RWPE1 (cell line): ENCODE measurements around the gene SORBS1.

Experiments used
- CTCF ChIA-PET: fragments of 350-600 bp; sonication (Branson Sonifier 250); formaldehyde crosslinking; extraction: SDS; loops from one replicate; lab custom pipeline; 2021; lab: Yijun Ruan, JAX
- POLR2A ChIA-PET: fragments of 400-600 bp; formaldehyde crosslinking; extraction: SDS; loops from one replicate; lab custom pipeline; 2020; ENCODE audit warnings: antibody characterized with exemption; ENCODE audit not compliant: low non-redundant PET; lab: Yijun Ruan, JAX
- DNase-seq: peaks from one replicate; pipeline ENCODE4 v3.0.0; 2012; ENCODE audit warnings: low spot score
- H3K27ac ChIP-seq: fragments of 450-650 bp; 2 replicates; pipeline ENCODE4 v1.5.1; 2017
- TF ChIP-seq, protein P1 (sequence below): fragments of 450-650 bp; conservative IDR thresholded peaks from 2 replicates; pipeline ENCODE4 v1.5.1; 2017; ENCODE audit warnings: low read depth, mild to moderate bottlenecking

Gene SORBS1

DNA sequence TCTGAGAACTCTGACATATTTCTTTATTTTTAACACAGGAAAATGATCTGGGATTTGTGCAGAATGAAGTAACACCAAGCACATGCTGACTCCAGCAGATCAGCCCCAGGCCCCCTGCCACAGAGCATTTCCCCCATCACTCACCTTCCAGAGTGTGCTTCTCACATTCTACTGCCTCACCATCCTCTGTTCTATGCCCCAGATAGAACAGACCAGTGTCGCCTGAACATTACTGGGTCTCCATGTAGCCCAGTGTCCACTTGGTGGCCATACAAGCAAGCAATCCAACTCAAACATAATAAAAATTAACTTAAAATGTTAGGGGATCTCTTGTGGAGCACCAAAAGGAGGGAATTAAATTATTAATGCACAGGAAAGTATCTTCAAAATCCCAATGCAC is 58.8 kb downstream of the SORBS1 start:
- DNase-seq, result no peak
- TF ChIP-seq, protein P1, sequence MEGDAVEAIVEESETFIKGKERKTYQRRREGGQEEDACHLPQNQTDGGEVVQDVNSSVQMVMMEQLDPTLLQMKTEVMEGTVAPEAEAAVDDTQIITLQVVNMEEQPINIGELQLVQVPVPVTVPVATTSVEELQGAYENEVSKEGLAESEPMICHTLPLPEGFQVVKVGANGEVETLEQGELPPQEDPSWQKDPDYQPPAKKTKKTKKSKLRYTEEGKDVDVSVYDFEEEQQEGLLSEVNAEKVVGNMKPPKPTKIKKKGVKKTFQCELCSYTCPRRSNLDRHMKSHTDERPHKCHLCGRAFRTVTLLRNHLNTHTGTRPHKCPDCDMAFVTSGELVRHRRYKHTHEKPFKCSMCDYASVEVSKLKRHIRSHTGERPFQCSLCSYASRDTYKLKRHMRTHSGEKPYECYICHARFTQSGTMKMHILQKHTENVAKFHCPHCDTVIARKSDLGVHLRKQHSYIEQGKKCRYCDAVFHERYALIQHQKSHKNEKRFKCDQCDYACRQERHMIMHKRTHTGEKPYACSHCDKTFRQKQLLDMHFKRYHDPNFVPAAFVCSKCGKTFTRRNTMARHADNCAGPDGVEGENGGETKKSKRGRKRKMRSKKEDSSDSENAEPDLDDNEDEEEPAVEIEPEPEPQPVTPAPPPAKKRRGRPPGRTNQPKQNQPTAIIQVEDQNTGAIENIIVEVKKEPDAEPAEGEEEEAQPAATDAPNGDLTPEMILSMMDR, result no peak
- POLR2A ChIA-PET, result no interaction called here
- H3K27ac ChIP-seq, result no peak overlapping the region
- CTCF ChIA-PET, result no interaction called here

- TF ChIP-seq, protein P1, result no peak
- CTCF ChIA-PET, result interaction anchor here (0.6 to 0.7 kb wide), 2 partner anchors 30 to 373 kb away, joined by 3 to 4 read pairs; no protein-coding TSS in a partner anchor
- H3K27ac ChIP-seq, result no peak overlapping the region
- no peak for DNase-seq
- POLR2A ChIA-PET, result no interaction called here
Measured at GRCh38 chr10:95501203-95502094, 59.7 kb downstream of the SORBS1 start.

DNA sequence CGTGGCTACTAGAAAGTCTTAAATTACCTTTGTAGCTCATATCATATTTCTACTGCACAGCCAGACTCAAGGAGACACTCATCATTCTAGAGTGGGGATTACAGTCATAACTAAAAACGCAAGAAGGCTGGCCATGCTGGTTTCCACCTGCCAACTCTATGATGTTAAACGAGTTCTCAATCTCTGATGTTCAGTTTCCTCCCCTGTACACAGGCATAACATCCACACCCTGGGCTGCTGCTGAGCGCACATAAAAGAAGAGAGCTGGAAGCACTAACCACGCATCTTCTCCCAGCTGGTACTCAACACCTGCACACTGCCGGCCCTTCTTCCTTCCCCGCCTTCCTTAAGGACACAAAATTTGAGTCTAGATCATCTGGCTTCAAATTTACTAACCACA is 60.5 kb downstream of the SORBS1 start:
- ChIA-PET POLR2A (no interaction called here), CTCF (no interaction called here)
- TF ChIP-seq, protein P1, result no peak
- DNase-seq, result no peak
- H3K27ac ChIP-seq, result no peak overlapping the region

DNA sequence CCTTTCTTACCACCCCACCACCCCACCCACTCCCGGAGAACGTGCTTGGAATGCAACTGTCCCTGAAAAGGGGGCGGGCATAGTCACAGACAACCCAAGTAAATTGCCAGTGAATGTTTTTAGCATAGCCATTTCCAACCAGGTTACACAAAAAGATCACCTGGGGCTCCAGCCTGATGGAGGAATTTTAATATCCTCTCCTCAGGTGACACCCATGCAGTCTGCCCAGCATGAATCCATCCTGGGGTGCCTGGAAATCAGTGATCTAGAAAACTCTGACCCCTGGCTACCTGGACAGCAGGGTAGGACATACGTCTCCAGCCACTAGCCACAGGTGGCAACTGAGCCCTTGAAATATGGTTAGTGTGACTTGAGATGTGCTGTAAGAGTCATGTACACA is 61.1 kb downstream of the SORBS1 start:
- ChIA-PET CTCF (no interaction called here), POLR2A (no interaction called here)
- H3K27ac ChIP-seq, result no peak overlapping the region
- TF ChIP-seq, protein P1, result no peak
- no peak for DNase-seq

DNA sequence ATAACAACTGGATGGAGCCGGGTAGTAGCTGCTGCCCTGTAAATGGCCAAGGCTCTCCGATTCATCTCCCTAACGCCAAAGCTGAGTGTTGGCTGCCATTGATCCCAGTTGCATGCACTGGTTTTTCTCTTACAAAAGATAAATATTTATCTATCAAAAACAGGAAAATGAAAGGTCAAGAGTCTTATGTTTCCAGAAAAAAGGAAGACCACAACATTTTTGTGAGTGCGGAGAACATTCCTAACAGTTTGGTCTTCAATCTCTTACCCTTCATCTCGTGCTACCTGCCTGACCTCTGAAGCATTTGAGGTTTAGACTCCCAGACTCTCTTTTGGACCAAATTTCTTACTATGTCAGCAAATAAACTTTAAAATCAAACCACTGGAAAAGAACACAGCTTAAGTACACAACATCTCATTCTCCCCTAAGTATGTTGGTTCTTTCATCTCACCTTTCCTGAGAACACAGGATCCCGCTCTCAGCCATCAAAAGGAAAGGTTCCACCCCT is 61.6 kb downstream of the SORBS1 start:
- TF ChIP-seq, protein P1, result no peak
- CTCF ChIA-PET, result no interaction called here
- no peak overlapping the region for H3K27ac ChIP-seq
- no peak for DNase-seq
- POLR2A ChIA-PET, result no interaction called here

DNA sequence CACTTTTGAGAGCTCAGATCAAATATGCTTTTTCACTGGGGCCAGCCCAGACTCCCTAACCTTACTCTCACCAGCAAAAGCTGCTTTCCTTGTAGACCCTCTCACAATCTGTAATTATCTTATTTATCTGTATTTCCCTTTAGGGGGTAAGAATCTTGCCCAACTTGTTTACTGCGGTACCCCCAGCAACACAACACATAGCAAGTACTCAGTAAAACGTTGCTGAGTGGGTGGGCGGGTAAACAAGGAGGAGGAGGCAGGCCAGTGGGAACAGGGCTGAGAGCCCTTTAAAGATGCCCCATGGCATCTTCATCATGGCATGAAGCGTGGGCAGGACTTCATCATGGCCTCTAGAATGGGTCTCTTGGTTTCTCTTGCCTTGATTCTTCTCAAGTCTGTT is 64.2 kb downstream of the SORBS1 start:
- ChIA-PET CTCF (interaction anchor here (0.6 kb wide), 1 partner anchor 198 kb away, joined by 3 read pairs; no protein-coding TSS in a partner anchor), POLR2A (no interaction called here)
- no peak for DNase-seq
- no peak overlapping the region for H3K27ac ChIP-seq
- TF ChIP-seq, protein P1, result no peak
